ENCODE results near the gene RBM12.

DNA sequence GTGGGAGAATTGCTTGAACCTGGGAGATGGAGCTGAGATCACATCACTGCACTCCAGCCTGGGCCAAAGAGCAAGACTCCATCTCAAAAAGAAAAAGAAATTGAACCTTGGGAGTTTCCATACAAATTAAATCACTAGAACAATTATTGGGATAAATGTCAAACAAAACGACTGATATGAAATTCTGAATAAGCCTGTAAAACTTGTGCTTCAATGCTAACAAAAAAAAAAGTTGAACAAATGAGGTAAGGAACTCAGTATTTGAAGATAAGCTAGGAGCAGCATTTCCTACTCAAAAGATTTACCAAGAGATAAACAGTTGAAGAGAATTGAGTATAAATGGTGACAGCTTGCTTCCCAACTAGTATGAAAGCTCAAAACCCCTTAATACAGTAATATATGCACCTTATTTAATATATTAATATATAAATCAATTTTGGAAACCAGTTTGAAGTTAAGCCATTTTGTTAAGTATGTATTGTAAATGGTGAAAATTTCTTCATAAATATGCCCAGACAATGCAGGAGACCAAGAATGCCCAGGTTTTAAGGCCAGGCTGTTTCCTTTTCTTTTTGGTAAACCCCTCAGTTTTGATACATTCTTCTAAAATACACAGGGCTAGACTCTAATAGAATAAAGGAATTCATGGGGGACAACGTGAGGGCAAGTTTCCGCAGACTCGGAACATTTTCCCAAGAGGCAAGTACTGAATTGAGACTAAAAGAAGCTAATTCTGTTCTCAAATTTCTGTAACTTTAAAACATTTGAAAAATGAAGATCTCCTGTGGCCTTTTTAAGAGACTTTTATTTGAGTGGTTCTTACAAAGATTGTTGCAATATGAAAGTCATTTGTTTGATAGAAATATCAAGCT is 38.4 kb upstream of the RBM12 start:
- TF ChIP-seq SUZ12 (IDR thresholded peaks at IDR 0.05) (no peak), FOXA1 (IDR thresholded peaks at IDR 0.05) (no peak), NFRKB (IDR thresholded peaks at IDR 0.05) (no peak), HDGF (IDR thresholded peaks at IDR 0.05; ENCODE audit: borderline replicate concordance) (no peak), L3MBTL2 (conservative IDR thresholded peaks at IDR 0.05) (no peak)
